ENCODE results near the gene CNFN.

Gene CNFN

GRCh38 chr19:42407816-42408175 is 17.7 kb upstream of the CNFN start:
- no peak for DNase-seq

GRCh38 chr19:42407085-42407815 is 17.2 kb upstream of the CNFN start:
- no peak for DNase-seq

GRCh38 chr19:42406111-42406510 is 16.0 kb upstream of the CNFN start:
- no peak for DNase-seq

DNA sequence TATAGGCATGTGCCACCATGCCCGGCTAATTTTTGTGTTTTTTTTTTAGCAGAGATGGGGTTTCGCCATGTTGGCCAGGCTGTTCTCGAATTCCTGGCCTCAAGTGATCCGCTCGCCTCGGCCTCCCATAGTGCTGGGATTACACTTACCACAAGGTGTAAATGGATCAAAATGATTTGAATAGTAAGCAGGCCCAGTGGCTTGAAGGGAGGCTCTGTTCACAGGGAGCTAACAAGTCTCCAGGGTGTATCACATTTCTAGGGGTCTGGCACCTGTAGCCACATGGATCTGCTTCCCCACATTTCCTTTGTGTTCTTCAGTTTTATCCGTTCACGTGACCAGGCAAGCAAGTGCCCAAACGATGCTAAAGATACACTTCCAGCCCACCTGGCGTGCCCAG is 13.5 kb upstream of the CNFN start:
- DNase-seq, result no peak

DNA sequence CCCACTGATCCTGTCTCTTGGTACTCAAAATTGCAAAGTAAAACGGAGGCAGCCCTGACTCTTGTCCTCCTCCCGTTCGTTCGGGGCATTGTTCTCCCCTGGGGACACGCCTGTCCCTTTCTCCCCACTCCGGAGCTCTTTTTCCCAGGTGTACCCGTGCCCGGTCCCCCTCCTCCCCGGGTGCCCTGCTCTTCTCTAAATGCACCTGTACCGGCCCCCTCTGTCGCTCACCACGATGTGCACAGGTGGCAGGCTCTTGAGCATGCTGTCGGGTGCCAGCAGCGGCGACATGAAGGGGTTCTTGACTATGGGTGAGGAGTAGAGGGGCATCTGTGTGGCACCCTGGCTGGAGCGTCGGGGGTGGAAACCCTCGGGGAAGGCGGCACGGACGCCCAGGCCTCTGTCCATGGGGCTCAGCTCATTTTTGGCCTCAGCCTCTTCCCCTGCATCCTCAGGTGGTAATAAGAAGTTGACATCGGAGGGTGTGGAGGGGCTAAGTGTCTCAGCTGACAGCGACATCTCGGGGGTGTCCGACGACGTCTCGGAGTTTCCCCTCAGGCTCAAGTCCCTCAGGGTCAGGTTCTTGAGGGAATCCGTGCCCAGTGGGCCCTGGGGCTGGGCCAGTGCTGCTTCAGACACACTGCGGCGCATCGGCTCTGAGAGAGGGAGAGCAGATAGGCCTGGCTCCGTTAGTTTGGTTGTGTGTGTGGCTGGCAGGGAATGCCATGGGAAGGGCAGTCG is 12.4 kb upstream of the CNFN start:
- DNase-seq, result no peak

DNA sequence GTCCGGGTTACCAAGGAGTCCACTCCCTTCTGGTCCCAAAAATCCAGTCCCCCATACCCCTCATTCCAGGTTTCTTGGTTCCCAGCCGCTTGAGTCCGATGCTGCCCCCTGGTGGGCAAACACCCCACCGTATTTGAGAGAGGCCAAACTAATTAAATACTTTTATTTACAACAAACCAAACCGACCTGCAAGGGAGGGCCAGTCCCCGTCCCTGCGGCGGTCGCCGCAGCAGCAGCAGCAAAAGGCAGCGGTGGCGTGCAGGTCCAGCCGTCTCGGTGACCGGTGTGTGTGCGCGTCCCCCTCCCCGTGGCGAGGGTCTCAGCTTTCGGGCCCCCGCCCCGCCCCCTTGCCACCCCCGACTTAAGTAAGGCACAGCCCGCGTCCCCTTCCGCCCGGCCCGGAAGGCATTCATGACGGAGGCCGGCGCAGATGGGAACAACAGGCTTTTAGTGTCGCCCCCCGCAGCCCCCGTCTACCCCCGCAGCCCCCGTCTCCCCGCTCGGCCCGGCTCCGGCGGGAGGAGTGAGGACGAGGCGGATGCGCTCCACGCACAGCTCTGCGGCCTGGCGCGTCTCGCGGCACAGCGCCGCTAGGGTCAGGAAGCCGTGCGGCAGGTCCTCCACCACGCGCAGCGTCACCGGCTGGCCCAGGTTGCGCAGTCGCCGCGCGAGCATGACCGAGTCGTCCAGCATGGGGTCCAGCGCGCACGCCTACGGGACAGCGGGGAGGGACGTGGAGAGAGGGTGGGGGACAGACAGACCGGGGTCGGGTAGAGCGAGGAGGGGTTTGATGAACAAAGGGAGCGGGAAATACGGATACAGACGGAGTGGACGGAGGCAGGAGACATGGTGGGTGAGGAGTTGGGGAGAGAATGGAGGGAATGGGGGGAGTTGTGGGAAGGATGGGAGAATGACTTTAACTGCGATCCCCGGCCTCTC is 11.5 kb upstream of the CNFN start:
- DNase-seq, result peak; percentile 7

- no peak for DNase-seq
These were observed 10.3 kb upstream of the CNFN start for GRCh38 chr19:42400404-42400803.

DNA sequence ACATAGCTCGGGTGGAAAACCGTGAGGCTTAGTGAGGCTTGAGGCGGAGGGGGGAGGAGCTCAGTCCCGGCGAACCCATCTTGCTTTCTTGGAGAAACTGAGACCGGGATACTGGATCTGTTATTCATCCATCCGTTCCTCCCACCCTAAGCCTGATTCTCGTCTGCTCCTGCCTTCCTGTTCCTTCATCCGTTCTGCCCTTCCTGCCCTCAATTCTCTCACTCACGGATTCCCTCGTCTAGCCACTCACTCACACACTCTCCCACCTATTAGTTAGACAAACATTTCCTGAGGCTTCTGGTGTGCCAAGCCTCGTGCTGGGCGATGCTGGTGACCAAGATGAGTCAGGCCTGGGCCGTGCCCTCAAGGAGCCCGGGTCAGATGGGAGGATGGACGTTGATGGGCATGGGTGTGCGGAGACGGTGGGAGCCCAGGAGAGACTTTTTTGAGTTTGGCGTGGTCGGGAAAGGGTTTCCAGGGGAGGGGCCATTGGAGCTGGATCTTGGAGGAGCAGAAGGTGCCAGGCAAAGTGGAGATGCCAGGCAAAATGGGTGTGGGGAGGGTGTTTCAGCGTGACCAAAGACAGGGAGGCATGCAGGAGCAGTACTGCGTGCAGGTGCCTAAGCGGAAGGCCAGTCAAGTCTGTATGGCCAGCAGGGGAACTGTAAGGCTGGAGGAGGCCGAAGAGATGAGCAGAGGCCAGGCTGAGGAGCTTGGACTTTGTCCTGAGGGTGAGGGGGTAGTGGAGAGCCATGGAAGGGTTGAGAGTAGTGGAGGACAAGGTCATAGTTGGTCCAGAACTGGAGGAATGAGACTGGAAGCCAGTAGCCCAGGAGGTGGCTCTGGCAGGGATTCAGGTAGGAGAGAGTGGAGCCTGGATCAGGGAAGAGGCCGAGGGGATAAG is 7.4 kb upstream of the CNFN start:
- DNase-seq, result no peak

GRCh38 chr19:42396381-42397262 is 6.5 kb upstream of the CNFN start:
- peak; percentile 98 for DNase-seq

DNA sequence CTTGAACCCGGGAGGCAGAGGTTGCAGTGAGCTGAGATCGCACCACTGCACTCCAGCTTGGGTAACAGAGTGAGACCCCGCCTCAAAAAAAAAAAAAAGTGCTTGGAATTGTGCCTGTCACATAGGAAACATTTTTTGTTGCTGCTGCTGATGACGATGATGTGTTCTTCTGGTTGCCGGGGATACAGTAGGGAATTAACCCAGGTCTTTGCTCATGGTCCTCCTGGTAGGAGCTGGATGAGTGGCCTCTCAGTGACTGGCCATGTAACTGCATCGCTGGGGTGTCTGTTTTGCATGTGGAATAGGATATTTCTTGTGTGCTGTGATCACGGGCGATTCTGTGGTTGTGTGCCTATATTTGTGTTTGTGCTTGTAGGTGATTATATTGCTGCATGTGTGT is 4.7 kb upstream of the CNFN start:
- no peak for DNase-seq

DNA sequence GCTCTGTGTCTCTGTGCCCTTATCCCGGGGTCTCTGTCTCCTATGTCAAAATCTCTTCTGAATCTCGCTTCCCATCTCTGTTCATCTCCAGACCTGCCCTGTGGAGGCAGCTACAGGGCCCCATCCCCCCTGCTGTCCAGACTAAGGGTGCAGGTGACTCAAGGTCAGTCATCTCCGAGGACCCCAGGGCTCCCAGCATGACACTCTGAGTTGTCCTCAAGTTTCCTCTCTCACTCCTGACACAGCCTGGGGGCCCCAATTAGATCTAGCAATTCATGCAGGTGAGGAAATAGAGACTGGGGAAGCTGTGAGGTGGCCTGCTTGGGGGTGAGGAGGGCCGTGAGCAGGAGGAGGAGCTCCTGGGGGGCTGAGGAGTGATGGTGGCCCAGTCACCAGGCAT is 2.1 kb upstream of the CNFN start:
- DNase-seq, result no peak

DNA sequence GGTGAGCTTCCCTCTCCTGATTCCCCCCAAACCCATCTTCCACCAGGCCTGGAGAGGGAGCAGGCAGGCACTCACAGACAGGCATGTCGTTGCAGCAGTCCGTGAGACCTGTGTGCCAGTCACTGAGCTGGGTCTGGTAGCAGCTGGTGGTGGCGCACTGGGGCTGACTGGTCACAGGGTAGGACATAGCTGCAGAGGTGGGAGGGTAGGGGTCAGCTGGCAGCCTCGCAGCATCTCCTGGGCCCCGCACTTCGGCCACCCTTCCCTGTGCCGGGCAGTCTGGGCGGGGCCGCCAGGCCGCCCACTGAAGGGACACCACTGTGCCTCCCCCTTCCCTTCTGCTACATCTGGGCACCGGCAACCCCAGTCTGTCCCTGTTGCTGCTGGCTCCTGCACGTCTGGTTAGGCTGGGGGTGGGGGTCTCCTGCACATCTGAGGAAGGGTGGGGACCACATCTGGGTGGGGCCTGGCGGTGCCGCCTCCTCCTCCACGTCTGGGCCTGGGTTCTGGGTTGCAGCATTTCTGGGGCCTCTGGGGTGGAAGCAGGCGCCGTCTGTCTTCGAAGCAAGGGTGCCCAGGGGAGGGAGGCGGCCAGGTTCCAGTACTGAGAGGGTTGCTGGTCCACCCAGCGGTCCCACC is 1.1 kb downstream of the CNFN start:
- no peak for DNase-seq

DNA sequence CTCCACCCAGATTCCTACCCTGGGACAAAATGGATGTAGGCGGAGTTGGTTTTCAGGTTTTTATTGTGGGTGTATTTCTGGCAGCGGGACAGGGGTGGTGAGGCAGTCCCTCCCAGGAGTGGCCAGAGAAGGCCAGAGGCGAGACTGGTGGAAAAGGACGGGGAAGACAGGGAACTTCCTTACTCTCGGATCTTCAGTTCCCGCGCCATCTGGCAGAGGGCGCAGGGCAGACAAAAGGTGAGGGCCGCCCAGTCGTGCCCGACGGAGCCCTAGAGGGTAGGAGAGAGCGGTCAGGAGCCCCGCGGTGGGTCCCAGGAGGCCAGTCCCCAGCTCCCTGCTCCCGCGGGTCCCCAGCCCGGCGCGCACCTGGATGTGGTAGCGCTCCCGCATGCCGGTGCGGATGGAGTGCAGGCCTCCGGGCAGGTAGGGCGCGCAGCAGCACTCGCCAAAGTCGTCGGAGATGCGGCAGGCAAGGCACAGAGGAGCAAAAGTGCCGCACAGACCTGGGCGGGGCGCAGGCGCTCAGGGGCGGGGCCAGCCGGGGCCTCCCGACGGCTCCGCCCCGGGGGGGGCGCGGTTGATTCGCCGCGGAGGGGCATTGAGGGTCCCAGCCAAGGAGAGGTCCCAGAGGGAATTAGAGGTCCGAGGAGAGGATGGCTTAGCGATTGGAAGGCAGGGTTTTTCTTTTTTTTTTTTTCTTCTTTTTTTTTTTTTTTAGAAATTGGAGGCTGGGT is 3.0 kb downstream of the CNFN start:
- no peak for DNase-seq

DNA sequence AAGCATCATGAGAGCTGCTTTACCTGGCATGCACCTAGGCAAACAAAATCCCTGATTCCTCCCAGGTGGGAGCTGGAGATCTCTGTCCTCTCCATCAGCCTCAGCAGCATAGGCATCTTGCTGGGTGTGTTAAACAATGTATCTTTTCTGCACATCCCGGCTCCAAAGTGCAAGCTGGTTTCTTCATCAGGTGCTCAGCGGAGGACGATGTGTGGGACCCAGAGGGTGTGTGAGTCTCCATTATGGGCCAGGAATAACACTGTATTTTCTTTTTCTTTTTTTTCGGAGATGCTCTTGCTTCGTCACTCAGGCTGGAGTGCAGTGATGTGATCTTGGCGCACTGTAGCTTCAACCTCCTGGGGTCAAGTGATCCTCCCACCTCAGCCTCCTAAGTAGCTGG is 9.9 kb downstream of the CNFN start:
- DNase-seq, result no peak

- DNase-seq, result no peak
These were observed 11.6 kb downstream of the CNFN start for GRCh38 chr19:42378225-42379215.

GRCh38 chr19:42376177-42376555 is 13.9 kb downstream of the CNFN start:
- DNase-seq, result no peak

DNA sequence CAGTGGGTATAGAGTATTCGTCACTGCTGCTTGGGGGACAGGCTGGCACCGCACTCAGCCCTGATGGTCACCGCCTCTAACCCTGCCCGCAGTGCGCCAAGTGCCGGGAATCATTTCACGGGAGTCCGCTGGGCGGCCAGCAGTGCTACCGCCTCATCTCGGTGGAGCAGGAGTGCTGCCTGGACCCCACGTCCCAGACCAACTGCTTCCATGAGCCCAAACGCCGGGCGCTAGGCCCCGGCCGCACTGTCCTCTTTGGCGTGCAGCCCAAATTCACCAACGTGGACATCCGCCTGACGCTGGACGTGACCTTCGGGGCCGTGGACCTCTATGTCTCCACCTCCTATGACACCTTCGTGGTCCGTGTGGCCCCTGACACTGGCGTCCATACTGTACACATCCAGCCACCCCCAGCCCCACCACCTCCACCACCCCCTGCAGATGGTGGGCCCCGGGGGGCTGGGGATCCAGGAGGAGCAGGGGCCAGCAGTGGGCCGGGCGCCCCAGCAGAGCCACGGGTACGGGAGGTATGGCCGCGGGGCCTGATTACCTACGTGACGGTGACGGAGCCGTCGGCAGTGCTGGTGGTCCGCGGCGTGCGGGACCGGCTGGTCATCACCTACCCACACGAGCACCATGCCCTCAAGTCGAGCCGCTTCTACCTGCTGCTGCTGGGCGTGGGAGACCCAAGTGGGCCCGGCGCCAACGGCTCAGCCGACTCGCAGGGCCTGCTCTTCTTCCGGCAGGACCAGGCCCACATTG is 14.5 kb downstream of the CNFN start:
- no peak for DNase-seq

GRCh38 chr19:42374826-42375376 is 15.2 kb downstream of the CNFN start:
- no peak for DNase-seq
